GM19099 (cell line): ENCODE results near the gene ASTL.

ENCODE experiments used
- POLR2A ChIP-seq: IDR thresholded peaks from 3 replicates; pipeline ENCODE4 v1.6.1; 2011; ENCODE audit warnings: low read depth; ENCODE audit not compliant: insufficient read length; ENCODE audit errors: extremely low read depth

The ASTL gene

GRCh38 chr2:96116424-96116878, 21.9 kb downstream of the ASTL start, which contains the start of gene ADRA2B:
Gene ADRA2B, minus strand, starts transcription at chr2:96116571. Its CDS starts 422 bp downstream, at chr2:96116149.
- no peak for TF ChIP-seq POLR2A

- no peak for TF ChIP-seq POLR2A
Measured at GRCh38 chr2:96115631-96116423, 22.5 kb downstream of the ASTL start.

GRCh38 chr2:96114903-96115581, 23.3 kb downstream of the ASTL start:
- TF ChIP-seq POLR2A, result no peak

DNA sequence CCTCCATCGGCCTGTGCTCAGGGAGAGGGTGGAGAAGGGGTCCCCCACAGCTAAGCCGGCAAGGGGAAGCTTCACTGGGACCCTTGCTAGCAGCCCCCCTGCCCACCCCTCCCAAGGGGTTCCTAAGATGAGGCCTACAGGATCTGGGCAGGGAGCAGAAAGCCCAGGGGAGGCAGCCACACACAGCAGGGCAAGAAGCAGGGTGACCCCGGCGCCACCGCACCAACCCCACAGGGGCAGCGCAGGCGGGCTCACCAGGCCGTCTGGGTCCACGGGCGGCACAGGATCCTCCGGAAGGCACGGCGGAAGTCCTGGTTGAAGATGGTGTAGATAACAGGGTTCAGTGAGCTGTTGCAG, 23.8 kb downstream of the ASTL start:
- no peak for TF ChIP-seq POLR2A

GRCh38 chr2:96113951-96114350, 24.4 kb downstream of the ASTL start:
- TF ChIP-seq POLR2A, result no peak

- TF ChIP-seq POLR2A, result no peak
Measured at GRCh38 chr2:96113367-96113677, 25.0 kb downstream of the ASTL start.

GRCh38 chr2:96112501-96113366, 25.6 kb downstream of the ASTL start:
- TF ChIP-seq POLR2A, result no peak

DNA sequence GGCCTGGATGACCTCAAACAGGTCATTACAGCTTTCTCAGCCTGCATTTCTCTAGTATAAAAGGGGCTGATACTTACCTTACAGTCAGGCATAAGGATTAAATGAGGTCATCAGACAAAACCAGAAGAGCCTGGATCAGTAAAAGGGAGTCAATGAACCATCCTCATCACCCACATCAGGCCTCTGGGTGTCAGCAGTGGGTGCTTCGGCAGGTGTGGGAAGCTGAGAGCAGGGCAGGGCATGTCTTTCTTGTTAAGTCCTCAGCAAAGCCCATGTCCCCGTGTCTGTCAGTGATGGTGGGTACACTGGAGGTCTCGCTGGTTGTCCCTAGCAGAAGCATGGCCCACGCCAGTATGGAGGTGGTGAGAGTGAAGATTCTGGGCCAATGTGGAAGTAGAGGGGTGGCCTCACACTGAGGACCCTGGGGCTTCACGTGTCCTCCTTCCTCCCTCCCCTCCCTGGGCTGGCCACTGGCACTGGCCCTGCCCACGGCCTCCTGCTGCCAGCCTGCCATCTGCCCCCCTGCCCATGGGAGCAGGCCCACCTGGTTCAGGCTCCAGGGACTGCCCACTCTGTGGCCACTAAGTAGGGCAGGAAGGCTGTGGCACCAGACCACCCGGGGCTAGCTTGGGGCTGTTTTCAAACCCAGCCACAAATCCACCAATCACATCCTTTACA, 26.3 kb downstream of the ASTL start:
- no peak for TF ChIP-seq POLR2A

DNA sequence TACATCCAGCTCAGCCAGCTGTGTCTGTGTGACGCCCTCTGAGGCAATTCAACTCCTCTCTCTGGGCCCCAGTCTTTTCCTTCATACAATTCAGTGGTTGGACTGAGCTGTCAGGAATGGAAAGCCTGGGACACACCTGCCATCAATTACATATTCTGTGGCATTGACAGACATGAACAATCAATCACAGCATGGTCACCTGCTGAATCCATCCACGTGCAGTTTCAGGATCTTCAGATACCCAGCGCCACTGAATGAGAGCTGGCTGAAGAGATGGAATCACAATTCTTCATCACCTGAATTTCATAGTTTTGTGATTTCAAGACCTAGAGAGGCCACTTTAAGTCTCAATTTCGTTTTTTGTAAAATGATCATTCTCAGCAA, 27.1 kb downstream of the ASTL start:
- no peak for TF ChIP-seq POLR2A

GRCh38 chr2:96110621-96111256, 27.6 kb downstream of the ASTL start:
- no peak for TF ChIP-seq POLR2A

GRCh38 chr2:96109931-96110511, 28.3 kb downstream of the ASTL start:
- no peak for TF ChIP-seq POLR2A

- TF ChIP-seq POLR2A, result no peak
Measured at GRCh38 chr2:96109361-96109680, 29.0 kb downstream of the ASTL start.

GRCh38 chr2:96108541-96109360, 29.6 kb downstream of the ASTL start:
- TF ChIP-seq POLR2A, result no peak
